ENCODE measurements around the gene TAF4.
"Not testable (repeated sequence)": the region's sequence is repeated elsewhere in the genome, so short reads cannot be mapped to it uniquely, and the experiment has no call there.

TAF4 gene

DNA sequence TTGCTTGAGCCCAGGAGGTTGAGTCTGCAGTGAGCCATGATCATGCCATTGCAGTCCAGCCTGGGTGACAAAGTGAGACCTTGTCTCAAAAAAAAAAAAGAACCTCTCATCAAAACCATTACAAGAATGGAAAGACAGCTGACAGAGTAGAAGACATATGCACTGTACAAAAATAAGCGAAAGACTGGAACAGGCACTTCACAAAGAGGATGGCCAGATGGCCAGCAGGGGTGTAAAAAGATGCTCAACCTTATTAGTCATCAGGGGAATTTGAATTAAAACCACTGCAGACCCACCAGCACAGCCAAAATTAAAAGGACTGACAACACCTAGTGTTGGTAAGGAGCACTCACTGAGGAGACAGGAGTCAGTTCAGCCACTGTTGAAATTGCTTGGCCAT, 13.5 kb upstream of the TAF4 start:
- H3K4me3 ChIP-seq (replicated peaks in 1 of 2; ENCODE audit: low read depth in 2 of 2, low read length in 2 of 2): no peak overlapping the region
- TF ChIP-seq, protein P1, sequence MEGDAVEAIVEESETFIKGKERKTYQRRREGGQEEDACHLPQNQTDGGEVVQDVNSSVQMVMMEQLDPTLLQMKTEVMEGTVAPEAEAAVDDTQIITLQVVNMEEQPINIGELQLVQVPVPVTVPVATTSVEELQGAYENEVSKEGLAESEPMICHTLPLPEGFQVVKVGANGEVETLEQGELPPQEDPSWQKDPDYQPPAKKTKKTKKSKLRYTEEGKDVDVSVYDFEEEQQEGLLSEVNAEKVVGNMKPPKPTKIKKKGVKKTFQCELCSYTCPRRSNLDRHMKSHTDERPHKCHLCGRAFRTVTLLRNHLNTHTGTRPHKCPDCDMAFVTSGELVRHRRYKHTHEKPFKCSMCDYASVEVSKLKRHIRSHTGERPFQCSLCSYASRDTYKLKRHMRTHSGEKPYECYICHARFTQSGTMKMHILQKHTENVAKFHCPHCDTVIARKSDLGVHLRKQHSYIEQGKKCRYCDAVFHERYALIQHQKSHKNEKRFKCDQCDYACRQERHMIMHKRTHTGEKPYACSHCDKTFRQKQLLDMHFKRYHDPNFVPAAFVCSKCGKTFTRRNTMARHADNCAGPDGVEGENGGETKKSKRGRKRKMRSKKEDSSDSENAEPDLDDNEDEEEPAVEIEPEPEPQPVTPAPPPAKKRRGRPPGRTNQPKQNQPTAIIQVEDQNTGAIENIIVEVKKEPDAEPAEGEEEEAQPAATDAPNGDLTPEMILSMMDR (IDR thresholded peaks at IDR 0.05; ENCODE audit: low read depth, low read length): no peak

DNA sequence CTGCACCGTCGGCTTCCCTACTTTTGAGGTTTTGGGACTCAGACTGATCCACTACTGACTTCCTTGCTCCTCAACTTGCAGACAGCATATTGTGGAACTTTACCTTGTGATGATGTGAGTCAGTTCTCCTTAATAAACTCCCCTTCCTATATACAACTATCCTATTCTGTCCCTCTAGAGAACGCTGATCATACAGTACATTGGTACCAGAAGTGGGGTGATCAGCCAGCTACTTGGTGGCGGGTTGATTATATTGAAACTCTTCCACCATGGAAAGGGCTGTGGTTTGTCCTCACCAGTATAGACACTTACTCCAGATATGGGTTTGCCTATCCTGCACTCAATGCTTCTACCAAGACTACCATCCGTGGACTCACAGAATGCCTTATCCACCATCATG, 7.6 kb upstream of the TAF4 start:
- TF ChIP-seq, protein P1 (IDR thresholded peaks at IDR 0.05; ENCODE audit: low read depth, low read length): no peak
- no peak for DNase-seq (ENCODE audit: low read depth in 2 of 2)

More for the DNA sequence above, 13.5 kb upstream of the TAF4 start:
- DNase-seq (ENCODE audit: low read depth in 2 of 2): no peak

DNA sequence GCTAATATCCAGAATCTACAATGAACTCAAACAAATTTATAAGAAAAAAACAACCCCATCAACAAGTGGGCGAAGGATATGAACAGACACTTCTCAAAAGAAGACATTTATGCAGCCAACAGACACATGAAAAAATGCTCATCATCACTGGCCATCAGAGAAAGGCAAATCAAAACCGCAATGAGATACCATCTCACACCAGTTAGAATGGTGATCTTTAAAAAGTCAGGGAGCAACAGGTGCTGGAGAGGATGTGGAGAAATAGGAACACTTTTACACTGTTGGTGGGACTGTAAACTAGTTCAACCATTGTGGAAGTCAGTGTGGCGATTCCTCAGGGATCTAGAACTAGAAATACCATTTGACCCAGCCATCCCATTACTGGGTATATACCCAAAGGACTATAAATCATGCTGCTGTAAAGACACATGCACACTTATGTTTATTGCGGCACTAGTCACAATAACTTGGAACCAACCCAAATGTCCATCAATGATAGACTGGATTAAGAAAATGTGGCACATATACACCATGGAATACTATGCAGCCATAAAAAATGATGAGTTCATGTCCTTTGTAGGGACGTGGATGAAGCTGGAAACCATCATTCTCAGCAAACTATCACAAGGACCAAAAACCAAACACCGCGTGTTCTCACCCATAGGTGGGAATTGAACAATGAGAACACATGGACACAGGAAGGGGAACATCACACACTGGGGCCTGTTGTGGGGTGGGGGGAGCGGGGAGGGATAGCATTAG, 6.2 kb upstream of the TAF4 start:
- H3K4me3 ChIP-seq (replicated peaks in 1 of 2; ENCODE audit: low read depth in 2 of 2, low read length in 2 of 2); DNase-seq (ENCODE audit: low read depth in 2 of 2): not testable (repeated sequence)

More for the DNA sequence above, 7.6 kb upstream of the TAF4 start:
- no peak overlapping the region for H3K4me3 ChIP-seq (replicated peaks in 1 of 2; ENCODE audit: low read depth in 2 of 2, low read length in 2 of 2)

DNA sequence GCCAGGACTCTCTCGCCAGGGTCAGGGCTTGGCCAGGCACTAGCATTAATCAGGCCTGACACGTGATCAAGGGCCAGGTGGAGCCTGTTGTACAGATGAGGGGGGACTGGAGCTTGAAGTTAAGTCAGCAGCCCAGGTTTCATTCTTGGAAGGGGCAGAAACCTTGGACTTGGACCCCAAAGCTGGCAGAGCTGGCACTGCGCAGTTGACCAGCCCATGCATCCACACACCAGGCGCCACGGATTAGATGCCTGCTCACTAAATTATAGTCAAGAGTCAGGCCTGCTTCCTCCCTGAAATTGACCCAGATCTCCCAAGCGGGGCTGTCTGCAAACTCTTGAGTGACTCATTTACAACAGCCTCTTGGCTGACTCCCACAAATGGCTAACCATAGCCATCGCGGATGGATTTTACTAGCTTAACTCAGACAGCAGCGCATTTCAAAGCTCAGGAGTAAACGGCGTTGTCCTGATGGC, 4.1 kb upstream of the TAF4 start:
- DNase-seq (ENCODE audit: low read depth in 2 of 2): peak; percentile 27 to 47
- TF ChIP-seq, protein P1 (IDR thresholded peaks at IDR 0.05; ENCODE audit: low read depth, low read length): no peak
- H3K4me3 ChIP-seq (replicated peaks in 1 of 2; ENCODE audit: low read depth in 2 of 2, low read length in 2 of 2): no peak overlapping the region

DNA sequence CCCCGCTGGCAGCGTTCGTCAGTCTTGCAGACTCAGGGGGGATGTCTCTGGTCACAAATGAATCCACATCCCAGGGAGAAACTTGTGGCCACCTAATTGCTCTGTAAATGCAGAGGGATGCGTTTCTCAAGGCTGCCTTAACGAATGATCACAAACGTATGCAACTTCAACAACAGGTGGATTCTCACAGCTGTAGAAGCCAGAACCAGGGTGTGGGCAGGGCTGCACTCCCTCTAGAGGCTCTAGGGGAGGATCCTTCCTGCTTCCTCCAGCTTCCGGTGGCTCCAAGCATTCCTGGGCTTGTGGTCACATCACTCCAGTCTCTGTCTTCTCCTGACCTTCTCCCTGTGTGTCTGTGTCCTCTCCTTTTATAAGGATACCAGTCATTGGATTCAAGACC, 3.3 kb upstream of the TAF4 start:
- no peak for DNase-seq (ENCODE audit: low read depth in 2 of 2)
- TF ChIP-seq, protein P1 (IDR thresholded peaks at IDR 0.05; ENCODE audit: low read depth, low read length): no peak
- H3K4me3 ChIP-seq (replicated peaks in 1 of 2; ENCODE audit: low read depth in 2 of 2, low read length in 2 of 2): no peak overlapping the region

DNA sequence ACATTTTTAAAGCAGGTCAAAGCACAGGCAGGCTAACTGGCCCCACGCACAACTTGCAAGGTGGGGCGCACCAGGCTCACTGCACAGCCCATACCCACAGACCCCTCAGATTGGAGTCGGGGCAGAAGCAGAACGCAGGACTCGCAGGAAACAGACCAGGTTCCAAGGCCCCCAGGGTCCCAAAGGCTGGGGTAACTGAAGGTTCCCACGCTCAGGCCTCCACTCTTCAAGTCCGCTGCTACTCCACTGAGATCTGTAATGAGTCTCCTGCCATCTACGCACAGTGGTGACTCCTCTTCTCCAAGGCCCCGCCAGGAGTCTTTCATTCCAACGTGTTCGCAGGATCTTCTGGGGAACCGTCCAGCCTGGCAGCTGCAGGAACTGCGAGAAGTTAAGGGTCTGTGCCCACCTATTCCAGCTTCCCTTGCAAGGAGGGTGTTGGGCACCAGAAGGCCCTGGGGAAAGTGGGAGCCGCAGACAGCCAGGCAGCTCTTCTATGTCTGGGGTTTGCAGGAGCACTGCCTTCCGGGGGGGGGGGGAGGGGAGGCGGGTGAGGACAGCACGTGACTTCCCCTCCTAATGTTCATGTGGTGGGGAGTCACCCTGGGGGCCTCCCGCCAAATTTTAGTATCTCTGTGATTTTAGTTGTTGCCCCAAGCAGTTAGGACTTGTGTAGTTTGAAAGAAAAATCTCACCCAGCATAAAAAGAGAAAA, 2.0 kb upstream of the TAF4 start:
- DNase-seq (ENCODE audit: low read depth in 2 of 2): no peak
- TF ChIP-seq, protein P1 (IDR thresholded peaks at IDR 0.05; ENCODE audit: low read depth, low read length): no peak
- H3K4me3 ChIP-seq (replicated peaks in 1 of 2; ENCODE audit: low read depth in 2 of 2, low read length in 2 of 2): no peak overlapping the region

DNA sequence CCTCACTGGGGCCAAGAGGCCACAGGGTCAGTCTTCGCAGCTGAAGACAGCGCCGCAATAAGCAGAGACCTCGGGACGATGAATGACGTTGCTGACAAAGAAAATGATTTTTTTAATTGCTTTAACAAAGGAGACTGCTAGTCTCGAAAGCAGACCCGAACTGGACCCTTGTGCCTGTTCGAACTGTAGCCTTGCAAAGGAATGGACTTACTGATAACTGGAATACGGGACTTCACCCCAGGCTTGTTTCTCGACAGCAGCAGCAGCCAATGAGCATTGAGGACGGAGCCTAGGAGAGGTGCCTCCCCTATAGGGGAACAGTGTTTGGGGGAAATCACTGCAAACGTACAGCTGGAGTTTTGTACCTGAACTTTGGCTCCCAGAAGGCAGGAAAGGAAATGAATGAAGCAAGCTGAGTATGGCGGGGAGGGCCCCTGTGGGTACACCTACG, 1.3 kb upstream of the TAF4 start:
- TF ChIP-seq, protein P1 (IDR thresholded peaks at IDR 0.05; ENCODE audit: low read depth, low read length): no peak
- DNase-seq (ENCODE audit: low read depth in 2 of 2): peak; percentile 21 to 39
- H3K4me3 ChIP-seq (replicated peaks in 1 of 2; ENCODE audit: low read depth in 2 of 2, low read length in 2 of 2): peak overlapping the region; percentile 57 to 60

Data from cardiac fibroblast (primary cell).